SK-N-MC (cell line): Measurements from ENCODE around the gene FANCC.

Experiments used
- EZH2 ChIP-seq: fragments of 200-600 bp; sonication (generic); IDR thresholded peaks from one replicate; pipeline ENCODE4 v1.6.1; 2017; ENCODE audit warnings: antibody characterized with exemption
- FOXP2 ChIP-seq: optimal IDR thresholded peaks from 2 replicates; pipeline ENCODE3; 2011; ENCODE audit warnings: mild to moderate bottlenecking, moderate library complexity; ENCODE audit not compliant: insufficient read depth; ENCODE audit errors: extremely low read length, control extremely low read depth
- POLR2AphosphoS5 ChIP-seq: IDR thresholded peaks from 2 replicates; pipeline ENCODE4 v1.6.1; 2012; ENCODE audit warnings: mild to moderate bottlenecking, low read depth, low read length, borderline replicate concordance

GRCh38 chr9:95120781-95121370 is 196.6 kb downstream of the FANCC start:
- no peak for TF ChIP-seq EZH2
- no peak for TF ChIP-seq POLR2AphosphoS5
- no peak for TF ChIP-seq FOXP2
